Chondrocyte (in vitro differentiated cells): ENCODE measurements around the gene PTTG1IP. TPM values are rescaled to one million over a fixed set of nuclear protein-coding genes. Genes with fewer than 3 reads are reported as not detected.
A peak's percentile ranks its signal among the peaks of the same experiment; 100 is the strongest.

Source experiments
- DNase-seq: peaks from one replicate; pipeline ENCODE4 v3.0.0; 2021; ENCODE audit warnings: mixed read lengths, low spot score
- H3K27ac Mint-ChIP-seq: one replicate; pipeline ENCODE4 v1.8.0; 2021; ENCODE audit warnings: mild to moderate bottlenecking, moderate library complexity, mixed read lengths; ENCODE audit not compliant: unreplicated experiment
- H3K27me3 Mint-ChIP-seq: 2 replicates; pipeline ENCODE4 v1.8.0; 2021; ENCODE audit warnings: low read depth, mixed read lengths
- H3K36me3 Mint-ChIP-seq: 2 replicates; pipeline ENCODE4 v1.8.0; 2021; ENCODE audit warnings: low read depth, mixed read lengths
- H3K4me1 Mint-ChIP-seq: 2 replicates; pipeline ENCODE4 v1.8.0; 2021; ENCODE audit warnings: low read depth, mild to moderate bottlenecking, mixed read lengths
- H3K4me3 Mint-ChIP-seq: one replicate; pipeline ENCODE4 v1.8.0; 2021; ENCODE audit warnings: mild to moderate bottlenecking, moderate library complexity, mixed read lengths; ENCODE audit not compliant: unreplicated experiment
- H3K9me3 Mint-ChIP-seq: 2 replicates; pipeline ENCODE4 v1.8.0; 2021; ENCODE audit warnings: low read depth, mixed read lengths
- total RNA-seq: library from RNA; stranded (reverse); gene quantifications from 3 replicates; pipeline ENCODE4 v1.2.1, GENCODE V29; 2021
- TF ChIP-seq, protein P1 (sequence below): fragments of 200-600 bp; sonication (generic); IDR thresholded peaks from 2 replicates; pipeline ENCODE4 v1.5.0; 2021; ENCODE audit warnings: antibody characterized with exemption, mild to moderate bottlenecking, moderate library complexity

PTTG1IP gene
- total RNA-seq, 1 donor from 2014 or later = 329 TPM

DNA sequence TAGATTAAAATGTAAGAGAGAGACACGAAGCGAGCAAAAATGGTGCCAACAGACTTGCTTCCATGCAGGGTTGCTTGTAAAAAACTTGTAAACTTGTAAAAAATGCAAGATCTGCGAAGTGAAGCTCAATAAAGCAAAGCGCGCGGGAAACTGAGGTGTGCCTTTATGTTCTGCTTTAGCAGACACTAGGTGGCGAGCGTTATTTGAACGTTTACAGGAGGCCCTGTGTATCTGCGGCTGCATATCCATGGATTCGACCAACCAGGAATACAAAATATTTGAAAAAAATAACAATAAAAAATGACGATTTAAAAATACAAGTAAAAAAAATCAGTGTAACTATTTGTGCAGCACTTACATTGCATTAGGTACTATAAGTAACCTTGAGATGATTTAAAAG, 73.4 kb downstream of the PTTG1IP start:
- Mint-ChIP-seq H3K27ac (peak overlapping the region; percentile 10), H3K4me1 (peaks cover 32% of the 10 kb centered on the region), H3K27me3 (no peaks in the 10 kb centered on the region), H3K36me3 (peaks cover 6% of the 10 kb centered on the region), H3K9me3 (no peaks in the 10 kb centered on the region), H3K4me3 (peak overlapping the region; percentile 94)
- TF ChIP-seq, protein P1, sequence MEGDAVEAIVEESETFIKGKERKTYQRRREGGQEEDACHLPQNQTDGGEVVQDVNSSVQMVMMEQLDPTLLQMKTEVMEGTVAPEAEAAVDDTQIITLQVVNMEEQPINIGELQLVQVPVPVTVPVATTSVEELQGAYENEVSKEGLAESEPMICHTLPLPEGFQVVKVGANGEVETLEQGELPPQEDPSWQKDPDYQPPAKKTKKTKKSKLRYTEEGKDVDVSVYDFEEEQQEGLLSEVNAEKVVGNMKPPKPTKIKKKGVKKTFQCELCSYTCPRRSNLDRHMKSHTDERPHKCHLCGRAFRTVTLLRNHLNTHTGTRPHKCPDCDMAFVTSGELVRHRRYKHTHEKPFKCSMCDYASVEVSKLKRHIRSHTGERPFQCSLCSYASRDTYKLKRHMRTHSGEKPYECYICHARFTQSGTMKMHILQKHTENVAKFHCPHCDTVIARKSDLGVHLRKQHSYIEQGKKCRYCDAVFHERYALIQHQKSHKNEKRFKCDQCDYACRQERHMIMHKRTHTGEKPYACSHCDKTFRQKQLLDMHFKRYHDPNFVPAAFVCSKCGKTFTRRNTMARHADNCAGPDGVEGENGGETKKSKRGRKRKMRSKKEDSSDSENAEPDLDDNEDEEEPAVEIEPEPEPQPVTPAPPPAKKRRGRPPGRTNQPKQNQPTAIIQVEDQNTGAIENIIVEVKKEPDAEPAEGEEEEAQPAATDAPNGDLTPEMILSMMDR = peak; percentile 78
- no peak for DNase-seq

DNA sequence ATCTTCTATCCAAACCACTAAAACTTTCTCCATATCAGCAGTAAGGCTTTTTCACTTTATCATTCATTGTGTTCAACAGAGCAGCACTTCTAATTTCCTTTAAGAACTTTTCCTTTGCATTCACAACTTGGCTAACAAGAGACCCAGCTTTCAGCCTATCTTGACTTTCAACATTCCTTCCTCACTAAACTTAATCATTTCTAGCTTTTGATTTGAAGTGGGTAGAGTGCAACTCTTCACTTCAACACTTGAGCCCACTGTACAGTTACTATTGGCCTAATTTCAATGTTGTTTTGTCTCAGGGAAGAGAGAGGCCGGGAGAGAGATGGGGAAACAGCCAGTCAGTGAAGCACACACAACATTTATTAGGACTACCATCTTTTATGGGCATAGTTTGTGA, 73.8 kb downstream of the PTTG1IP start:
- TF ChIP-seq, protein P1 = no peak
- peaks cover 32% of the 10 kb centered on the region for H3K4me1 Mint-ChIP-seq
- no peaks in the 10 kb centered on the region for H3K27me3 Mint-ChIP-seq
- peaks cover 4% of the 10 kb centered on the region for H3K36me3 Mint-ChIP-seq
- H3K9me3 Mint-ChIP-seq = no peaks in the 10 kb centered on the region
- DNase-seq = no peak
- peak overlapping the region; percentile 94 for H3K4me3 Mint-ChIP-seq
- H3K27ac Mint-ChIP-seq = no peak overlapping the region

Other genes with a start within 250 kb of the PTTG1IP start
- not detected in 3 replicates for gene KRTAP10-9, start 246.6 kb downstream of the PTTG1IP start, total RNA-seq
- not detected in 3 replicates for gene KRTAP10-10, start 236.3 kb downstream of the PTTG1IP start, total RNA-seq
- not detected in 3 replicates for gene KRTAP10-11, start 227.3 kb downstream of the PTTG1IP start, total RNA-seq
- gene KRTAP12-4, start 219.0 kb downstream of the PTTG1IP start, total RNA-seq = not detected in 3 replicates
- not detected in 3 replicates for gene KRTAP12-3, start 215.8 kb downstream of the PTTG1IP start, total RNA-seq
- not detected in 3 replicates for gene KRTAP12-2, start 206.8 kb downstream of the PTTG1IP start, total RNA-seq
- gene KRTAP12-1, start 191.5 kb downstream of the PTTG1IP start, total RNA-seq = not detected in 3 replicates
- not detected in 3 replicates for gene KRTAP10-12, start 176.5 kb downstream of the PTTG1IP start, total RNA-seq
- 0.15 to 0.38 TPM in 2 of 3 replicates, not detected in the other for gene TSPEAR, start 162.1 kb downstream of the PTTG1IP start, total RNA-seq
- gene UBE2G2, start 71.9 kb downstream of the PTTG1IP start, total RNA-seq = 48.5 to 75.5 TPM (median 54.8 TPM) in 3 replicates
- gene SUMO3, start 55.6 kb downstream of the PTTG1IP start, total RNA-seq = 51.3 to 60.3 TPM (median 52.3 TPM) in 3 replicates
- gene ITGB2, start 47.2 kb upstream of the PTTG1IP start, total RNA-seq = 0.15 to 1.4 TPM (median 0.87 TPM) in 3 replicates
- 20.4 to 27.4 TPM (median 24.0 TPM) in 3 replicates for gene SLX9, start 66.3 kb upstream of the PTTG1IP start, total RNA-seq
- gene ADARB1, start 200.9 kb upstream of the PTTG1IP start, total RNA-seq = 53.8 to 92.8 TPM (median 89.5 TPM) in 3 replicates